Prostate gland (tissue), 2 donors: ENCODE results near the gene BRSK1.

ENCODE experiments used
- POLR2A ChIP-seq: fragments of 450-650 bp; IDR thresholded peaks from one replicate; pipeline ENCODE4 v1.6.1; 2016; ENCODE audit warnings: antibody characterized with exemption, mild to moderate bottlenecking
- POLR2AphosphoS5 ChIP-seq: sonication (generic); formaldehyde crosslinking; IDR thresholded peaks from one replicate; pipeline ENCODE4 v1.6.1; 2017; ENCODE audit warnings: antibody characterized with exemption
- TF ChIP-seq, protein P1 (sequence below), 4 experiments: fragments of 200-600 bp in 2 of 4; fragments of 450-650 bp in 2 of 4; sonication (generic) in 2 of 4; IDR thresholded peaks; 1 replicate in 3 of 4; 2 replicates in 1 of 4; pipeline ENCODE4 v1.5.1; 2016 to 2019; ENCODE audit warnings: antibody characterized with exemption in 4 of 4, mild to moderate bottlenecking in 2 of 4, moderate library complexity in 2 of 4

- TF ChIP-seq, protein P1, sequence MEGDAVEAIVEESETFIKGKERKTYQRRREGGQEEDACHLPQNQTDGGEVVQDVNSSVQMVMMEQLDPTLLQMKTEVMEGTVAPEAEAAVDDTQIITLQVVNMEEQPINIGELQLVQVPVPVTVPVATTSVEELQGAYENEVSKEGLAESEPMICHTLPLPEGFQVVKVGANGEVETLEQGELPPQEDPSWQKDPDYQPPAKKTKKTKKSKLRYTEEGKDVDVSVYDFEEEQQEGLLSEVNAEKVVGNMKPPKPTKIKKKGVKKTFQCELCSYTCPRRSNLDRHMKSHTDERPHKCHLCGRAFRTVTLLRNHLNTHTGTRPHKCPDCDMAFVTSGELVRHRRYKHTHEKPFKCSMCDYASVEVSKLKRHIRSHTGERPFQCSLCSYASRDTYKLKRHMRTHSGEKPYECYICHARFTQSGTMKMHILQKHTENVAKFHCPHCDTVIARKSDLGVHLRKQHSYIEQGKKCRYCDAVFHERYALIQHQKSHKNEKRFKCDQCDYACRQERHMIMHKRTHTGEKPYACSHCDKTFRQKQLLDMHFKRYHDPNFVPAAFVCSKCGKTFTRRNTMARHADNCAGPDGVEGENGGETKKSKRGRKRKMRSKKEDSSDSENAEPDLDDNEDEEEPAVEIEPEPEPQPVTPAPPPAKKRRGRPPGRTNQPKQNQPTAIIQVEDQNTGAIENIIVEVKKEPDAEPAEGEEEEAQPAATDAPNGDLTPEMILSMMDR (IDR thresholded peaks at IDR 0.05): no peak
- TF ChIP-seq POLR2A (no peak), POLR2AphosphoS5 (no peak)
Observed at GRCh38 chr19:55319785-55320184, 36.0 kb downstream of the BRSK1 start.
